Skin of body (tissue), 2 donors: ENCODE data around the gene RIT1. TPM values are rescaled to one million over a fixed set of nuclear protein-coding genes. Genes with fewer than 3 reads are reported as not detected.
A peak's percentile ranks its signal among the peaks of the same experiment; 100 is the strongest.
"Not testable (repeated sequence)": the region's sequence is repeated elsewhere in the genome, so short reads cannot be mapped to it uniquely, and the experiment has no call there.

Experiments
- DNase-seq: peaks from one replicate; lab custom pipeline; 2025; lab: John Stamatoyannopoulos, UW
- total RNA-seq: library from RNA; depleted of rRNA; stranded (reverse); fragments of >200 nt; gene quantifications from one replicate; pipeline ENCODE4 v1.2.3, GENCODE V29; 2014

The RIT1 gene
- total RNA-seq, 1 donor from 2014 or later: 29.0 TPM

DNA sequence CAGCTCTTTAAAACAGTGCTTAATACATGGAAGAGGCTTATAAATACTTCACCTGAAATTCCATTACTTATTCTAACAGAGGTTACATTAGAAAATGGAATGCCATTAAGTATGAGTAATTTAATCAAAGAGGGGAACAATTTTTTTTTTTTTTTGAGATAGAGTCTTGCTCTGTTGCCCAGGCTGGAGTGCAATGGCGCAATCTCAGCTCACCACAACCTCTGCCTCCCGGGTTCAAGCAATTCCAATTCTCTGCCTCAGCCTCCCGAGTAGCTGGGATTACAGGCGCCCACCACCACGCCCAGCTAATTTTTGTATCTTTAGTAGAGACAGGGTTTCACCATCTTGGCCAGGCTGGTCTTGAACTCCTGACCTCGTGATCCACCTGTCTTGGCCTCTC is 15.5 kb downstream of the RIT1 start:
- DNase-seq: not testable (repeated sequence)

DNA sequence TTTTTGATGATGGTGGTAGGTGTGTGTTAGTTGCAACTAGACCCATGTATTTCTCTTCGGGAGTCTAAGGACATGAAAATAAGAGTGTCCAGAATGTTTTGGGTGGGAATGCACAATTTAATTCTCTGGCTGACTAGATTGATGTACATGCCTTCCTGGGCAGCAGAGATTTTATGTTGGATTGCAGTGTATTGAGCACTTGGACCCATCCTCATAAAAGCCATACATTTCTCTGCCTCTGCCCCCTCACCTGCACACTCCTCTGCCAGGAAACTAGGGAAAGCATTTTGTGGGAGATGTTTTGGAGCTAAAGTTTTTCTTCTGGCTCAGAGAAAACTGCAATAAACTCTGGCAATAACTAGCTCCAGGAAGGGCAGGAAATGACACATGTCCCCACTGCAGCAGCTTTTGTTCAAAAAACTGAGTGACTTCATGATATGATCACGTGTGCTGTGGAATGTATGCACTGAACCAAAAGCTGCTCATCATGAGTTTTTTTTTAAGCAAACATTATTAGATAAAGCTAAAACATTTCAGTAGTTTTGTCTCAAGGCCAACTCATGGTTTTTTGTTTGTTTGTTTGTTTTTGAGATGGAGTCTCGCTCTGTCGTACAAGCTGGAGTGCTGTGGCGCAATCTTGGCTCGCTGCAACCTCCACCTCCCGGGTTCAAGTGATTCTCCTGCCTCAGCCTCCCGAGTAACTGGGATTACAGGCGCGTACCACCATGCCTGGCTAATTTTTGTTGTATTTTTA is 17.6 kb downstream of the RIT1 start:
- peak; percentile 91 for DNase-seq

DNA sequence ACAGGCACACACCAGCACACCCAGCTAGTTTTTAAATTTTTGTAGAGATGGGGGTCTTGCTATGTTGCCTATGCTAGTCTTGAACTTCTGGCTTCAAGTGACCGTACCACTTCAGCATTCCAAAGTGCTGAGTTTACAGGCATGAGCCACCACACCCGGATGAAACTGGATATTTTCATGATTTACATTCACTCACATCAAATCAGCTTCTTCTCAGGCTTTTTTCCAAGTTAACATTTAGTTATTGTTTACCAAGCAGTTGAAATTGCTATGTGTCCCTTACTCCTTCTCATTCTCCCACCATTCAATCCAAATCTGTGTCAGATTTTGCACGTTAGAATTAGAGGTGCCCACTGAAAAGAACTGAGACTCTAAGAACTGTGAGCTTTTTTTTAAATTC is 18.4 kb downstream of the RIT1 start:
- peak; percentile 36 for DNase-seq

DNA sequence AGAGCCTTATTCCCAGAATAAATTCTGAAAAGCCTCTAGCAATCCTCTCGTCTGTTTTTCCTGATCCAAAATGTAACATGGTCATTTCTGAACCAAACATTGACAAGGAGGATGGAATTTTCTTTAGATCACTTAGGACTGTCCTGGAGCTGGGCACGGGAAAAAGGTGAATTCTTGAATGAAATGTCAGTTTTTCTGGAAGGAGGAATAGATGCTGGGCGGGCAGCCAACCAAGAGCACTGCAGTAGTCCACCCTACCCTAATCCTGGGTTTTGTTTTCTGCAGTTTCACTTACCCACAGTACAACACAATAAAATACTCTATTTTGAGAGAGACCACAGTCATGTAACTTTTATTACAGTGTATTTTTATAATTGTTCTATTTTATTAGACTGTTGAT is 20.9 kb downstream of the RIT1 start:
- no peak for DNase-seq

DNA sequence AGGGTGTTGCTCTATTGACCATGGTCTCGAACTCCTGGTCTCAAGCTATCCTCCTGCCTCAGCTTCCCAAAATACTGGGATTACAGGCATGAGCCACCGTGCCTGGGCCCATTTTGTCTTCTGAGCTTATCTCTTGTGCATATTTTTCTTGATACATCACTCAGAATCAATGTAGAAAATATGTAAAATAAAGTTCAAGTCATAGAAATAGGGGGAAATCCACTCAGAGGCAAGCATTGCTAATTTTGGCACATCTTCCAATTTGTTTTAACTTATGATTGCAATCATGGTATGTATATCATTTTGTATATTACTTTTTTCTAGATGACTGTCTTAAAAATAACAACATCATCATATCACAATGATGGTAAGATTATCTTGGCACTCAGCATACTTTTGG is 21.6 kb downstream of the RIT1 start:
- no peak for DNase-seq

DNA sequence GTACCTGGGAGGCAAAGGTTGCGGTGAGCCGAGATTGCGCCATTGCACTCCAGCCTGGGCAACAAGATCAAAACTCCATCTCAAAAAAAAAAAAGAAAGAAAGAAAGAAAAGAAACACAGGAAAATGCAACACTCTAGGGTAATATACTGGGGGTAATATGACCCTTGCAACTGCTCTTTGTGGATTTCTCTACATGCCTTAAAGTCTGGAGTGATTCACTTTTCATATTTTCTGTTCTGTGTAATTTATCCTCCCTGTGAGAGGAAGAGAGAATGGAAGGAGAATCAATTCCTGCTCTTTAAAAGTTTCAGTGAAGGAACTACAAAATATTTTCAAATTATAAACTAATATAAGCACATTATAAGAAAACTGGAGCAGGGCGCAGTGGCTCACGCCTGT is 22.7 kb downstream of the RIT1 start:
- DNase-seq: no peak

DNA sequence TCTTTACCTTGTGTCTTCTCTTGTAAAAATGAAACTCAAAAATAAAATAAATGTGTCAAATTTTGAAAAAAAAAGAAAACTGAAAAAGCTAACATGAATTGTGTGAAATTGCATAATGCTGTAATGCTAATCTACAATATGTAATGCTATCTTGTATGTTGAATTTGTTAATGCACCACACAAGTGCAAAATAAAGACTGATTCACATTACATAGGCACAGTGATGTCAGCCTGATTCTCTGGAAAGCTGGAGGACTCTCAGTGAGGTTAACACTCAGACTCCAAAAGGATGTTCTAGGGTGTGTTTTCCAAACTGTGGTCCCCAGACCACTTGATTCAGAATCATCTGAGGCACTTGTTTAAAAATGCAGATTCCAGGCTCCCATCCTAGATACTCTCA is 26.2 kb downstream of the RIT1 start:
- DNase-seq: no peak

DNA sequence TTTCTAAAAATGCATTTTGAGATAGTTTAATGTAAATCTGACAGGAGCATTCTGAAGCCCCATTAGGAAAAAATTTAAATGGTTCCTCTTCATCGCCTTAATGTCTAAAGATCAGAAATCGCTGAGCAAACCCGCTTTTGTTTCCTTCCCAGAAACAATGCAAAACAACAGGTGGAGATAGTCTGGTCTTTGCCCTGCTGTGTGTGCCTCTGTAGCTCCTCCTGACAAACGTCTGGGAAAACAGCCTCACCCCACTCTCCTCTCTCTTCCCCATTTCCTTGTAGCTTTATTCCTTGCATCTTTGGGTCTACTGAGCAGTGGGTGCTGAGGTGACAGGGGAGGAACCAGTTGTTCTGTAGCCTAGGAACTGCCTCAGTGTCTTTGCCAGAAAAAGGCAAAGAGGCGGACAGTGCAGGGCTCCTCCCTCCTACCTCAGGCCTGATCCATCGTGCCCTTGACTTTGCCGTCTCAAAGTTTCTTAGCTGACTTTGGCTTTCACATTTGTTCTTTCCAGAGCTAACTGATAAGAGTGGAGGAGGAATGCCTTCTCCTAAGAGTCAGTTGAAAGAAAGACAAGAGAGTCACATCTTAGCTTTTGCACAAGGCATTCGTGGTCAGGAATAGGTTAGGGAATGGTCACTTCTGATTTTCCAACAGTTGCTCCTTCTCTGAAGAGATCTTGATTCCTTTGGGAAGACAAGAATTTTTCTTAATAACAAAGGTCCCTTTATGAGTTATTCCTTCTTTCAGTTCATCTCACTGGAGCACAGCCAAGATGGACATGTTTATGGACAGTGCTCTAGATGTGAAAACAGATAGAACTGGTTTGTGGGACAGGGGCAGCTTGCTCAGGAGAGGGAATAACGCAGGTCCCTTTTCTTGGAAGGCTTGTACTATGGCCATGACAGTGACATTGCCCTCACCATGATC is 26.9 kb downstream of the RIT1 start:
- no peak for DNase-seq

DNA sequence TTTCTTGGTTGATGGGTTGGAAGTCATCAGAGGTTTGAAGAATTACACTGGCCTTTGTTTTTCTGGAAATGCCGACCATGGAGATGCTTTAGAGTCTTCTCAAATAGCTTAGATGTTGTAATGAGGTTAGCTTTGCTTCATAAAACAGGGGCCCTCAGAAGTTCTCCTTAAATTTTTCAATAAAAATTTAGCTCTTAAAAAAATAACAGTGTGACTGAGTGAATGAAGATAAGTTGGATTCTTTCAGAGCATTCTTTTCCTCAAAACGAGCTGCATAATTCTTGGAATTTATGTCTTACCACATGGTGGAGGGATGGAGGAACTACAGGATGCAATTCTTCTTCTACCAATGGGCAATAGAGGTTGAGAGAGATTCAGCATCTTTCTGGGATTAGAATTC is 28.4 kb downstream of the RIT1 start:
- DNase-seq: no peak

DNA sequence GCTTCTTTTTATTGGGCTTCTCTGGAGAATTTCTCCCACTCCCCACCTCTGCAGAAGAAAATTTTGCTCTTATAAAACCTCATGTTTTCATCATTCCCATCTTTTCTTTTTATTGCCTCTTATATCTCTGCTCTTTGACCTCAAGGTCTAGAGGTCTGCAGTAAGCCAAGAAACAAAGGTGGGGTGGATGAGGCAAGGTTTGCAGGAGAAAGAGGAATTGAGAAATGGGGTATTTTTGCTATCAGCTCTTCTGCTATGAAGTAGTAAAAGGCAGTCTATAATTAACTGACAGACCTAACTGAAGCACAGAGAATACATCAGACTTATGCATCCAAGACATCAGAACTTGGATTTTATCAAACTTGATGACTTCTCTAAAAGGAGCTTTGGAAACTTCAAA is 28.9 kb downstream of the RIT1 start:
- no peak for DNase-seq

DNA sequence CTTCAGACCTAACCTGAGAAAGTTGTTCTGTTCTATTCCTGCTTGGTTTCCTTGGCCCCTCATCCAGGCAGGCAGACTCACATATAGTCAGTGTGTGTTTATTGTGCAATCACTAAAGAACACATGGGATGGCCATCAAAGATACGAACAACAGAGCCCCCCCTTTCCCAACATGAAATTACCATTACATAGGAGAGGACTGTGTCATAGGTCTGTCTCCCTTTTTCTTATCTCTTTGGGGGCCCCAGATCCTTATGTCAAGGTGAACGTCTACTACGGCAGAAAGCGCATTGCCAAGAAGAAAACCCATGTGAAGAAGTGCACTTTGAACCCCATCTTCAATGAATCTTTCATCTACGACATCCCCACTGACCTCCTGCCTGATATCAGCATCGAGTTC is 30.2 kb downstream of the RIT1 start:
- DNase-seq: no peak

DNA sequence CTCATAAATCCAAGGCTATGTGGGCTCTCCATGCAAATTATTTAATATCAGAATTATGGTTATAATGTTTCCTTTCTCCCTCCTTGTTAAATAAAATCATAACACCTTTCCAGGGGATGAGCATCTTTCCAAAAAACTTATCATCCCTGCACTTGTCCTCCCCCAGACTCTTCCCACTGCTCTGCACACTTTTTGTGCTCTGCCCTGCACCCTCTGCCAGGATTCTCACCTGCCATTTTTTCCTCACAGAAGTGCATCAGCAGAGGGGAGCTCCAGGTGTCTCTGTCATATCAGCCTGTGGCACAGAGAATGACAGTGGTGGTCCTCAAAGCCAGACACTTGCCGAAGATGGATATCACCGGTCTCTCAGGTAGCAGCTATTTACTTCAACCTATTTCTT is 30.9 kb downstream of the RIT1 start:
- DNase-seq: no peak

DNA sequence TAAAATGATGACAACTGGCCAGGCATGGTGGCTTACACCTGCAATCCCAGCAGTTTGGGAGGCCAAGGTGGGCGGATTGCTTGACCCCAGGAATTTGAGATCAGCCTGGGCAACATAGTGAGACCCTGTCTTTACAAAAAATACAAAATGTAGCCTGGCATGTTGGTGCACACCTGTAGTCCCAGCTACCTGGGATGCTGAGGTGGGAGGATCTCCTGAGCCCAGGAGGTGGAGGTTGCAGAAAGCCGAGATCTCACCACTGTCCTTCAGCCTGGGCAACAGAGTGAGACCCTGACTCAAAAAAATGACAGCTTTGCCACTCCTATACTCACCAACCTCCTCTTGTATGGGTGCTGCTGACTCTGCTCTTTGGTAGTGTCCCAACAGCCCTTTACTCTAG is 33.2 kb downstream of the RIT1 start:
- no peak for DNase-seq

DNA sequence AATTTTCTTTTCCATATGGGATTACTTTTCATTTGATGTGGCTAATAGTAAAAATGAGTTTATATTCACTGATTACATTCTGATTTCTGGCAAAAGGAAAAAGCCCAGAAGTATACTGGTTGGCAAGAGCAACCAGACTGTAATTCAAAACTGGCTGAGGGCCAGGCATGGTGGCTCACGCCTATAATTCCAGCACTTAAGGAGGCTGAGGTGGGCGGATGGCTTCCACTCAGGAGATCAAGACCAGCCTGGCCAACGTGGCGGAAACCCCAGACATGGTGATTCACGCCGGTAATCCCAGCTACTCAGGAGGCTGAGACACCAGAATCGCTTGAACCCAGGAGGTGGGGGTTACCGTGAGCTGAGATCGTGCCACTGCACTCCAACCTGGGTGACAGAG is 37.3 kb downstream of the RIT1 start:
- DNase-seq: no peak

DNA sequence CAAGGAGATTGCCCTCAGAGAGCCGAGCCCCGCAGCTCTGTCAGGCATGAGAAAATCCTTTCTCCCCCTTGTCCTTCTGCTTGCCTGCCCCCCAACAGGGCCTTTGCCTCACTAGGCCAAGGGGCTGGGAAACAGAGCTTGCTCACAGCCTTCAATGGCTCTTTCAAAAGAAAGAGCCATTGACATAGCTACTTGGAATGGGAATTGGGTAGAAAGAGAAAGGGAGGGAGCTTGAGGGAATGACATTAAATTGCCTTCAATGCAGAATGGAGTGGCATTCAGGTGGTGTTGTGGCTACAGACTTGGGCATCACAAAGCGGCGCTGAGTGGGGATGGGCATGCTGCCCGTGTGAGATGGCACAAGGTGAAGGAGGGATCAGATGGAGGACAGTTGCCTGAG is 38.6 kb downstream of the RIT1 start:
- DNase-seq: no peak

DNA sequence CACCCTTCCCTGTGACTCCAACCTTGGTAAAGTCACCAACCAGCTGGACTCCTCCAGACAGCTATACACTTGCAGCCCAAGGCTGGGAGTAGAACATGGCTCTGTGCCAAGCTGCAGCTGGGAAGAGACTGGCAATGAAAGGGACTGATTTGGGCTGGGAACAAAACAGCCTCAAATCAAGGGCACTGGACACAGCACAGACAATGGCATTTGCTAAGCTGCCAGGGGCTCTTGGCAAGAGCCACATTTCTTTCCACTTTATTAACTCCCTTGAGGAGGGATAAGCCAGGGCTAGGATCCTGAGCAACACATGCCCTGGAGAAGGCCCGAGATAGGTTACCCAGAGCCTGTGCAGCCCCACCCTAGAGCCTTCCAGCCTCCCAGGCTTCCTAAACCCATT is 39.8 kb downstream of the RIT1 start:
- no peak for DNase-seq

DNA sequence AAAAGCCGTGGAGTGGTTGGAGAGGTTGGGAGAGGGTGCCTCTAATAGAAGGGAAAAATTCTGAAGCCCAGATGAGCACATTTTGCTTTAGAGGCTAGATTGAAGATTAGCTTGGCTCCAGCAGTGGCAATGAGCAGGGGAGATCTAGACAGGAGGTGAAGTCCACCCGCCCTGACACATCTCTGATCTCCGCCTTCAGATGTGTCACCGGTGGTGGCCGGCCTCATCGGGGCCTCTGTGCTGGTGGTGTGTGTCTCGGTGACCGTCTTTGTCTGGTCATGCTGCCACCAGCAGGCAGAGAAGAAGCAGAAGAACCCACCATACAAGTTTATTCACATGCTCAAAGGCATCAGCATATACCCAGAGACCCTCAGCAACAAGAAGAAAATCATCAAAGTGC is 43.4 kb downstream of the RIT1 start:
- no peak for DNase-seq

DNA sequence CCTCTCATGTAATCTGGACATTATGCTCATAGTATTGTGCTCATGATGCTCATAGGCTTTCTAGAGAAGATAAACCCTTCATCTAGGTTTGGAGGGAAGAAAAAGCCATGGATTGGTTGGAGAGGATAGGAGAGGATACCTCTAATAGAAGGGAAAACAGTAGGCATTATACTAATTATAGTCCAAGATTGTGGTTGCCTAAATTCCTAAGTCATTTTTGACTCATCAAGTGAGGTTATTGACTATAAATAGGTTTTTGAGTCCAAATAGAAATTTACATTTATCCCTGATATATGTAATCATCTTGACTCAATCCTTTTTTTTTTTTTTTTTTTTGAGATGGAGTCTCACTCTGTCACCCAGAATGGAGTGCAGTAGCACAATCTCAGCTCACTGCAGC is 46.8 kb downstream of the RIT1 start:
- no peak for DNase-seq

DNA sequence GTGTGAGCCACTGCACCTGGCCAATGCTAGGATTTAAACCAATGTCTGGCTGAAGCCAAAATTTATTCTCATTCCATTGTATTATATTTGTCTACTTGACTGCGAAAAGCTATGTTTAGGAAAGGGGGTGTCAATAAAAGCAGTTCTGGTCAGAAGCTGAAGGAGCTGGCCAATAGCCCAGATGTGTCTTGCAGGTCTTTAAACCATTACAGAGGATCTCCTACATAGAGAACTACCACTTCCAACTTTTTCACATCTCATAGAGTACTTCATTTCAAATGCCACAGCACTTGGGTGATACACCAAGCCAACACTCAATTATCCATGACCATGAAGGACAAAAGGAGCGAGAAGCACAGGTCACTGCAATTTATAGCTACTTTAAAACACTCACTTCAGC is 49.3 kb downstream of the RIT1 start:
- DNase-seq: no peak

DNA sequence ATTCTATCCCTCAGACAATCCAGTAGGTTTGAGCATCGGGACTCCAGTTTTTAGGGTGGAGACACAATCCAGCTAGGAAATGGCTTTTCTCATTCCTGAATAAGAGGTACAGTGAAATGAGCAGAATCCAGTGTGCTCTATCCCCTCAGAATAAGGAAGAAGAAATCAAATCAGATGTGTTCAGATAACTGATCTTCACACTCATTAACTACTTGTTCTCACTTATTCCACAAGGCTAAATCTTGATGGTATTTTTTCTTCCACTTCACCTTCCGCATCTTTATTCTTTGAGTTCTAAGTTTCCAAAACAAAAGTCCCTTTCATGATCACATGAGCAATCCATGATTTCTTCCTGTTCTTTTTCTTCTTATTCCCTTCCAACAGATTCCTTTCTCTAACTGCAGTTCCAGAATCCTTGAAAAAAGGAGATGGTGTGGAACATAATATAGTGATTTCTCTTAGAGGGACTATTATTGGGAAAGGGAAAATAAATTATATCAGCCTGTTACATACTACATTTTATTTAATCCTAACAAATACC is 50.1 kb downstream of the RIT1 start:
- DNase-seq: peak; percentile 41

DNA sequence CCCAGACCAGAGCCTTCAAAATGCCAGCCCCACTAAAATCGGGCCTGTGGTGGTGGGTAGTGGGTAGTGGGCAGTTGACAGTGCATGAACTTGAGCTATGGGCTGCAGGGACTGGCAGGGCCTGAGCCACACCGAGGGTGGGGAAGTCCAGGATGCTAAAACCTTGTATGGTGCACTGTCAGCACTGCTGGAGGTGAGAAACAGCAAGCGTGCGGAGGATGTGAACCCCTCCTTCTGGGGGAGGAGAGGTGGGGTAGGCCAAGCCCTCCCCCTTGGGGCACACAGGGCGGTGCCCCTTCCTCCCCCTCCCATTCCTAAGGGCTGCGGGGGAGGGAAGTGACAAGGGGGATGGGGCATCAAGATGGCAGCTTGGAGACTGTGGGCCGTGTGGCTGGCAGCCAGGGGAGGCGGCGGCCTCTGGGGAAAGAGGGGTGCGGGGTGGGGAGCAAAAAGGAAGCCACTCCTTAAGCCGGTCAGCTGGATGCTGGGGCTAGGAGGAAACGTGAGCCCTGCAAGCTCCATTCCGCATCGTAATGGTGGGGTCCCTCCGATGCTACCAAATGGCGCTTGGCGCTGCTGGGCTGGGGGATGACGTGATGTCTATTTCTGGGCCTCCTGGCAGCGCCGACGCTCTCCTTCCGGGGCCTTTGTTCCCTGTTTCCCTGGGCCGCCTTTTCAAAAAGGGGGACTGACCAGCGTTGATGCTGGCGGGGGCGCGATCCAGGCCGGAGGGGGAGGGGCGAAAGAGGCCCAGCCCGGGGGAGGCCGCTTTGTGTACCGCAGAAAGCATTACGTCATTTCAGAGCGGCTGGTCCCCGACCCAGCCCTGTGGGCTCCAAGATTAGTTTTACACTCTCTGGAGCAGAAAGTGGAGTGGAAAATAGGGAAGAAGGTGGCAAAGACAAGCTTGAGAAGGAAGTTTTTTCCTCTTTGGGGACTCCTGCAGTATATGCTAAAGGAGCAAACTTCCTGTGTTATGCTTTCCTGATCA is 51.0 kb downstream of the RIT1 start:
- DNase-seq: peak; percentile 90
